GM10248 (cell line): ENCODE results near the gene FYCO1.

ENCODE experiments used
- CTCF ChIA-PET: fragments of 300-600 bp; sonication (Branson Sonifier 250); formaldehyde crosslinking; extraction: SDS; loops from one replicate; lab custom pipeline; 2021; ENCODE audit warnings: antibody characterized with exemption; lab: Yijun Ruan, JAX
- POLR2A ChIA-PET: fragments of 350-650 bp; sonication (Branson Sonifier 250); formaldehyde crosslinking; extraction: SDS; loops from one replicate; lab custom pipeline; 2020; ENCODE audit warnings: antibody characterized with exemption; lab: Yijun Ruan, JAX
- DNase-seq: peaks from one replicate; pipeline ENCODE4 v3.0.0; 2012; ENCODE audit errors: extremely low spot score
- TF ChIP-seq, protein P1 (sequence below): IDR thresholded peaks from 2 replicates; pipeline ENCODE4 v1.5.1; 2012; ENCODE audit warnings: mild to moderate bottlenecking, low read depth; ENCODE audit errors: extremely low read depth, missing control alignments, control extremely low read depth

FYCO1 gene

GRCh38 chr3:46022909-46023785 is 27.5 kb upstream of the FYCO1 start:
- POLR2A ChIA-PET = no interaction called here
- CTCF ChIA-PET = interaction anchor here (0.8 kb wide), 1 partner anchor 10 kb away, joined by 3 read pairs; no protein-coding TSS in a partner anchor
- DNase-seq = no peak
- TF ChIP-seq, protein P1, sequence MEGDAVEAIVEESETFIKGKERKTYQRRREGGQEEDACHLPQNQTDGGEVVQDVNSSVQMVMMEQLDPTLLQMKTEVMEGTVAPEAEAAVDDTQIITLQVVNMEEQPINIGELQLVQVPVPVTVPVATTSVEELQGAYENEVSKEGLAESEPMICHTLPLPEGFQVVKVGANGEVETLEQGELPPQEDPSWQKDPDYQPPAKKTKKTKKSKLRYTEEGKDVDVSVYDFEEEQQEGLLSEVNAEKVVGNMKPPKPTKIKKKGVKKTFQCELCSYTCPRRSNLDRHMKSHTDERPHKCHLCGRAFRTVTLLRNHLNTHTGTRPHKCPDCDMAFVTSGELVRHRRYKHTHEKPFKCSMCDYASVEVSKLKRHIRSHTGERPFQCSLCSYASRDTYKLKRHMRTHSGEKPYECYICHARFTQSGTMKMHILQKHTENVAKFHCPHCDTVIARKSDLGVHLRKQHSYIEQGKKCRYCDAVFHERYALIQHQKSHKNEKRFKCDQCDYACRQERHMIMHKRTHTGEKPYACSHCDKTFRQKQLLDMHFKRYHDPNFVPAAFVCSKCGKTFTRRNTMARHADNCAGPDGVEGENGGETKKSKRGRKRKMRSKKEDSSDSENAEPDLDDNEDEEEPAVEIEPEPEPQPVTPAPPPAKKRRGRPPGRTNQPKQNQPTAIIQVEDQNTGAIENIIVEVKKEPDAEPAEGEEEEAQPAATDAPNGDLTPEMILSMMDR = no peak

GRCh38 chr3:46021516-46021915 is 25.9 kb upstream of the FYCO1 start:
- DNase-seq = no peak
- ChIA-PET POLR2A (no interaction called here), CTCF (interaction anchor here (1.5 kb wide), 1 partner anchor 57 kb away, joined by 5 read pairs; no protein-coding TSS in a partner anchor)
- TF ChIP-seq, protein P1 = no peak

- ChIA-PET POLR2A (no interaction called here), CTCF (interaction anchor here (1.0 to 1.5 kb wide), 3 partner anchors 8 to 82 kb away, joined by 3 to 5 read pairs (median 4); no protein-coding TSS in a partner anchor)
- DNase-seq = no peak
- TF ChIP-seq, protein P1 = no peak
Measured at GRCh38 chr3:46020766-46021510, 25.3 kb upstream of the FYCO1 start.

DNA sequence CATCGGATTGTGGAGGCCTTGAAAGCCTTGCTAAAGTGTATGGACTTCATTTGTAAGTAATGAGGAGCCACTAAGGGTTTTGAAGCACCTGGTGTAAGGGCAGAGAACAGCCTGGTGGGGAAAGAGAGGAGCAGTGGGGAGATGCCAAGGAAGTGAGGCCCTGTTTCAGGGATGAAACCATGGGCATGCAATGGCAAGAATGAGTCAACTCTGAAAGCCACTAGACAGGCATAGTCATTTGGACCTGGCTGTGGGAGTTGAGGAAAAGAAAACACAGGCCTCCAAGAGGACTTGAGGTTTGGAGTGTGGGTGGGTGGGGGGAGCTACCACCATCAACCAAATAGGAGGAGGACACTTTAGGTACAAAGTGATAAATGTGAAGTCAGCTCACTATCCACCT is 24.1 kb upstream of the FYCO1 start:
- no peak for DNase-seq
- ChIA-PET POLR2A (no interaction called here), CTCF (interaction anchor here (0.7 to 2.9 kb wide), 4 partner anchors 9 to 81 kb away, joined by 3 to 15 read pairs (median 4); no protein-coding TSS in a partner anchor)
- TF ChIP-seq, protein P1 = no peak

DNA sequence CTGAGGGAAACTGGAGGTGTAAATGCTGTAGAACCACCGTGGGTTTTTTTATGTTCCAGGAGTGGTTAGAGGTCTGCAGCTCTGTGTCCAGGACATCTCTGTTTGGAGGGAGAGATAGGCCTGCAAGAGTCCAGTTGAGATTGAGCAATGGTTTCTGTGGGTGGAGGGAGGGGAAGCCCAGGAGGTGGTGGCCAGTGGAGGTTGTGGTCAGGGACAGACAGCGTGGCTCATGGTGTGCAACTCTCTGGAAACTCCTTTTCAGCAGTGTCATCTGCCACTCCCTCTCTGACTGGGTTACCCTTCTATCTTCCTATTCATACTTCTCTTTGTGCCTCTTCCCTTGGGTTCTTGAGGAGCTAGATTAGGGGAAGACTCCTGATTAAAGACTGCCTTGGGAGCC is 22.1 kb upstream of the FYCO1 start:
- POLR2A ChIA-PET = no interaction called here
- DNase-seq = no peak
- TF ChIP-seq, protein P1 = no peak
- CTCF ChIA-PET = interaction anchor here (1.0 to 2.9 kb wide), 4 partner anchors 11 to 61 kb away, joined by 3 to 15 read pairs (median 4); no protein-coding TSS in a partner anchor
